Activated CD8-positive, alpha-beta T cell treated with anti-CD3 and anti-CD28 coated beads for 36 hours (primary cell): ENCODE measurements around the gene PDSS2. TPM values are rescaled to one million over a fixed set of nuclear protein-coding genes. Genes with fewer than 3 reads are reported as not detected.
"Not testable (repeated sequence)": the region's sequence is repeated elsewhere in the genome, so short reads cannot be mapped to it uniquely, and the experiment has no call there.

Experiments used
- ATAC-seq: fragments of 200-7000 bp; cut with Tn5 transposase; one replicate; pipeline ENCODE4 v1.10.0; 2021; ENCODE audit warnings: mild to moderate bottlenecking, moderate library complexity
- CTCF ChIA-PET: fragments of 350-600 bp; sonication (Branson Sonifier 250); formaldehyde crosslinking; loops from one replicate; lab custom pipeline; 2021; ENCODE audit warnings: antibody characterized with exemption; lab: Charles Lee
- POLR2A ChIA-PET: fragments of 350-600 bp; sonication (Branson Sonifier 250); formaldehyde crosslinking; loops from one replicate; lab custom pipeline; 2021; ENCODE audit warnings: antibody characterized with exemption; lab: Charles Lee
- DNase-seq: peaks from one replicate; pipeline ENCODE4 v3.0.0-alpha.2; 2020
- H3K27ac Mint-ChIP-seq: one replicate; pipeline ENCODE4 v1.8.0; 2021; ENCODE audit warnings: mild to moderate bottlenecking, mixed read lengths
- H3K27me3 Mint-ChIP-seq: one replicate; pipeline ENCODE4 v1.8.0; 2021; ENCODE audit warnings: mixed read lengths
- H3K36me3 Mint-ChIP-seq: one replicate; pipeline ENCODE4 v1.8.0; 2021; ENCODE audit warnings: low read depth, mixed read lengths
- H3K4me1 Mint-ChIP-seq: one replicate; pipeline ENCODE4 v1.8.0; 2021; ENCODE audit warnings: low read depth, mixed read lengths
- H3K4me3 Mint-ChIP-seq: one replicate; pipeline ENCODE4 v1.8.0; 2021; ENCODE audit warnings: mild to moderate bottlenecking, moderate library complexity, mixed read lengths
- H3K9me3 Mint-ChIP-seq: one replicate; pipeline ENCODE4 v1.8.0; 2021; ENCODE audit warnings: mixed read lengths
- CTCF ChIP-seq: fragments of 200-600 bp; IDR thresholded peaks from one replicate; pipeline ENCODE4 v1.8.0; 2022; ENCODE audit warnings: antibody characterized with exemption, mild to moderate bottlenecking
- intact Hi-C: fragments of 100-400 bp; cut with micrococcal nuclease; formaldehyde crosslinking; loops from one replicate; pipeline ENCODE4 v1.10.0; 2022
- total RNA-seq, 2 experiments: library from RNA; stranded (reverse); gene quantifications; one replicate each; pipeline ENCODE4 v1.2.3, GENCODE V29; 2021

The PDSS2 gene
- total RNA-seq, 2 experiments from 2014 or later, result 13.2 to 14.8 TPM

- intact Hi-C loops, result no loop called here
- H3K9me3 Mint-ChIP-seq, result no peaks in the 10 kb centered on the region
- ATAC-seq (no peak), DNase-seq (no peak)
- H3K4me1 Mint-ChIP-seq, result no peaks in the 10 kb centered on the region
- peaks cover 4% of the 10 kb centered on the region for H3K36me3 Mint-ChIP-seq
- TF ChIP-seq CTCF, result no peak
- ChIA-PET POLR2A (no interaction called here), CTCF (no interaction called here)
- no peaks in the 10 kb centered on the region for H3K27me3 Mint-ChIP-seq
- H3K27ac Mint-ChIP-seq, result no peak overlapping the region
- no peak overlapping the region for H3K4me3 Mint-ChIP-seq
Observed at GRCh38 chr6:107284805-107285204, 174.6 kb downstream of the PDSS2 start.

- DNase-seq (no peak), ATAC-seq (no peak)
- no peaks in the 10 kb centered on the region for H3K36me3 Mint-ChIP-seq
- H3K27ac Mint-ChIP-seq, result no peak overlapping the region
- H3K9me3 Mint-ChIP-seq, result no peaks in the 10 kb centered on the region
- H3K27me3 Mint-ChIP-seq, result no peaks in the 10 kb centered on the region
- no peak for TF ChIP-seq CTCF
- intact Hi-C loops, result no loop called here
- CTCF ChIA-PET, result no interaction called here
- POLR2A ChIA-PET, result no interaction called here
- H3K4me1 Mint-ChIP-seq, result no peaks in the 10 kb centered on the region
- H3K4me3 Mint-ChIP-seq, result no peak overlapping the region
Observed at GRCh38 chr6:107280791-107281190, 178.6 kb downstream of the PDSS2 start.

GRCh38 chr6:107280001-107280400 is 179.4 kb downstream of the PDSS2 start:
- H3K36me3 Mint-ChIP-seq, POLR2A ChIA-PET, H3K27me3 Mint-ChIP-seq, intact Hi-C loops, H3K9me3 Mint-ChIP-seq, H3K4me1 Mint-ChIP-seq, H3K27ac Mint-ChIP-seq, H3K4me3 Mint-ChIP-seq, DNase-seq, CTCF ChIA-PET, ATAC-seq: not testable (repeated sequence)

- TF ChIP-seq CTCF, result no peak
- Mint-ChIP-seq H3K36me3 (peaks cover 1% of the 10 kb centered on the region), H3K4me3 (no peak overlapping the region), H3K9me3 (no peaks in the 10 kb centered on the region), H3K27ac (no peak overlapping the region), H3K27me3 (no peaks in the 10 kb centered on the region), H3K4me1 (no peaks in the 10 kb centered on the region)
- no peak for DNase-seq
- intact Hi-C loops, result no loop called here
- ATAC-seq, result no peak
- ChIA-PET CTCF (no interaction called here), POLR2A (no interaction called here)
Observed at GRCh38 chr6:107275330-107275865, 184.0 kb downstream of the PDSS2 start.

- Mint-ChIP-seq H3K27me3 (no peaks in the 10 kb centered on the region), H3K4me3 (no peak overlapping the region), H3K27ac (no peak overlapping the region), H3K36me3 (peaks cover 1% of the 10 kb centered on the region), H3K9me3 (no peaks in the 10 kb centered on the region), H3K4me1 (no peaks in the 10 kb centered on the region)
- no peak for ATAC-seq
- POLR2A ChIA-PET, result interaction anchor here (0.6 kb wide), 1 partner anchor 1457 kb away, joined by 3 read pairs; no protein-coding TSS in a partner anchor
- intact Hi-C loops, result no loop called here
- DNase-seq, result no peak
- CTCF ChIA-PET, result no interaction called here
- no peak for TF ChIP-seq CTCF
Observed at GRCh38 chr6:107274288-107274687, 185.1 kb downstream of the PDSS2 start.

- H3K9me3 Mint-ChIP-seq, result no peaks in the 10 kb centered on the region
- no peaks in the 10 kb centered on the region for H3K4me1 Mint-ChIP-seq
- POLR2A ChIA-PET, result no interaction called here
- no peak for TF ChIP-seq CTCF
- no peak overlapping the region for H3K27ac Mint-ChIP-seq
- intact Hi-C loops, result no loop called here
- H3K4me3 Mint-ChIP-seq, result no peak overlapping the region
- H3K36me3 Mint-ChIP-seq, result peaks cover 1% of the 10 kb centered on the region
- no peaks in the 10 kb centered on the region for H3K27me3 Mint-ChIP-seq
- ATAC-seq, result no peak
- CTCF ChIA-PET, result no interaction called here
- no peak for DNase-seq
Observed at GRCh38 chr6:107272246-107272645, 187.1 kb downstream of the PDSS2 start.
